ENCODE measurements around the gene KCNIP4.

- no peak for TF ChIP-seq EZH2 (IDR thresholded peaks at IDR 0.05; ENCODE audit: insufficient read depth, poor library complexity, severe bottlenecking)
- no peak for TF ChIP-seq EZH2phosphoT487 (IDR thresholded peaks at IDR 0.05; ENCODE audit: insufficient read depth, low read depth)
These were observed 1134.9 kb downstream of the KCNIP4 start for GRCh38 chr4:20813700-20814099.

All from GM23248 (cell line).